ENCODE measurements around the gene PSEN2.

Gene PSEN2

GRCh38 chr1:226892524-226892875 is 22.1 kb downstream of the PSEN2 start:
- ChIA-PET POLR2A (no interaction called here), CTCF (no interaction called here)
- DNase-seq (ENCODE audit: extremely low spot score): no peak
- TF ChIP-seq PKNOX1 (IDR thresholded peaks at IDR 0.05): no peak
- TF ChIP-seq ARNT (IDR thresholded peaks at IDR 0.05): no peak
- TF ChIP-seq LEF1 (IDR thresholded peaks at IDR 0.05; ENCODE audit: borderline replicate concordance): no peak
- no peak for TF ChIP-seq NFRKB (IDR thresholded peaks at IDR 0.05)
- no peak for TF ChIP-seq SP1 (IDR thresholded peaks at IDR 0.05)
- no peak for TF ChIP-seq HDGF (IDR thresholded peaks at IDR 0.05; ENCODE audit: borderline replicate concordance)
- no peak for TF ChIP-seq FOXK2 (IDR thresholded peaks at IDR 0.05)
- no peak for TF ChIP-seq ZNF384 (IDR thresholded peaks at IDR 0.05)
- no peak for TF ChIP-seq BHLHE40 (IDR thresholded peaks at IDR 0.05; ENCODE audit: borderline replicate concordance)
- TF ChIP-seq FOXA1 (IDR thresholded peaks at IDR 0.05): no peak
- no peak for TF ChIP-seq TARDBP (IDR thresholded peaks at IDR 0.05)
- no peak for TF ChIP-seq CTBP1 (IDR thresholded peaks at IDR 0.05; ENCODE audit: borderline replicate concordance)
- TF ChIP-seq L3MBTL2 (conservative IDR thresholded peaks at IDR 0.05): no peak
- TF ChIP-seq FOXM1 (IDR thresholded peaks at IDR 0.05; ENCODE audit: borderline replicate concordance): no peak
- TF ChIP-seq SUZ12 (IDR thresholded peaks at IDR 0.05): no peak
- no peak for TF ChIP-seq ELF4 (IDR thresholded peaks at IDR 0.05)

- no peak for TF ChIP-seq SP1 (IDR thresholded peaks at IDR 0.05)
- TF ChIP-seq ZNF384 (IDR thresholded peaks at IDR 0.05): no peak
- no peak for TF ChIP-seq LEF1 (IDR thresholded peaks at IDR 0.05; ENCODE audit: borderline replicate concordance)
- no peak for TF ChIP-seq TARDBP (IDR thresholded peaks at IDR 0.05)
- POLR2A ChIA-PET: no interaction called here
- no peak for DNase-seq (ENCODE audit: extremely low spot score)
- CTCF ChIA-PET: interaction anchor here (1.0 kb wide), 1 partner anchor 16 kb away, joined by 3 read pairs; no protein-coding TSS in a partner anchor
Observed at GRCh38 chr1:226893936-226894335, 23.5 kb downstream of the PSEN2 start.

- DNase-seq (ENCODE audit: extremely low spot score): no peak
- CTCF ChIA-PET: no interaction called here
- no peak for TF ChIP-seq SUZ12 (IDR thresholded peaks at IDR 0.05)
- TF ChIP-seq L3MBTL2 (conservative IDR thresholded peaks at IDR 0.05): no peak
- TF ChIP-seq FOXA1 (IDR thresholded peaks at IDR 0.05): no peak
- no peak for TF ChIP-seq CTBP1 (IDR thresholded peaks at IDR 0.05; ENCODE audit: borderline replicate concordance)
- TF ChIP-seq SP1 (IDR thresholded peaks at IDR 0.05): no peak
- TF ChIP-seq TARDBP (IDR thresholded peaks at IDR 0.05): no peak
- TF ChIP-seq BHLHE40 (IDR thresholded peaks at IDR 0.05; ENCODE audit: borderline replicate concordance): no peak
- TF ChIP-seq FOXM1 (IDR thresholded peaks at IDR 0.05; ENCODE audit: borderline replicate concordance): no peak
- TF ChIP-seq ELF4 (IDR thresholded peaks at IDR 0.05): no peak
- no peak for TF ChIP-seq ARNT (IDR thresholded peaks at IDR 0.05)
- no peak for TF ChIP-seq FOXK2 (IDR thresholded peaks at IDR 0.05)
- TF ChIP-seq HDGF (IDR thresholded peaks at IDR 0.05; ENCODE audit: borderline replicate concordance): no peak
- TF ChIP-seq ZNF384 (IDR thresholded peaks at IDR 0.05): no peak
- TF ChIP-seq PKNOX1 (IDR thresholded peaks at IDR 0.05): no peak
- no peak for TF ChIP-seq NFRKB (IDR thresholded peaks at IDR 0.05)
- TF ChIP-seq LEF1 (IDR thresholded peaks at IDR 0.05; ENCODE audit: borderline replicate concordance): no peak
- POLR2A ChIA-PET: no interaction called here
Observed at GRCh38 chr1:226894826-226895225, 24.4 kb downstream of the PSEN2 start.

GRCh38 chr1:226895644-226896043 is 25.2 kb downstream of the PSEN2 start:
- no peak for TF ChIP-seq ZNF384 (IDR thresholded peaks at IDR 0.05)
- no peak for TF ChIP-seq FOXM1 (IDR thresholded peaks at IDR 0.05; ENCODE audit: borderline replicate concordance)
- no peak for TF ChIP-seq HDGF (IDR thresholded peaks at IDR 0.05; ENCODE audit: borderline replicate concordance)
- no peak for TF ChIP-seq L3MBTL2 (conservative IDR thresholded peaks at IDR 0.05)
- TF ChIP-seq BHLHE40 (IDR thresholded peaks at IDR 0.05; ENCODE audit: borderline replicate concordance): no peak
- TF ChIP-seq SUZ12 (IDR thresholded peaks at IDR 0.05): no peak
- TF ChIP-seq ELF4 (IDR thresholded peaks at IDR 0.05): no peak
- no peak for TF ChIP-seq NFRKB (IDR thresholded peaks at IDR 0.05)
- TF ChIP-seq TARDBP (IDR thresholded peaks at IDR 0.05): no peak
- TF ChIP-seq FOXK2 (IDR thresholded peaks at IDR 0.05): no peak
- no peak for TF ChIP-seq ARNT (IDR thresholded peaks at IDR 0.05)
- TF ChIP-seq CTBP1 (IDR thresholded peaks at IDR 0.05; ENCODE audit: borderline replicate concordance): no peak
- no peak for TF ChIP-seq LEF1 (IDR thresholded peaks at IDR 0.05; ENCODE audit: borderline replicate concordance)
- no peak for TF ChIP-seq PKNOX1 (IDR thresholded peaks at IDR 0.05)
- no peak for TF ChIP-seq FOXA1 (IDR thresholded peaks at IDR 0.05)
- ChIA-PET CTCF (no interaction called here), POLR2A (interaction anchor here (1.1 kb wide), 1 partner anchor 17 kb away, joined by 3 read pairs; no protein-coding TSS in a partner anchor)
- no peak for DNase-seq (ENCODE audit: extremely low spot score)

- DNase-seq (ENCODE audit: extremely low spot score): no peak
- TF ChIP-seq NFRKB (IDR thresholded peaks at IDR 0.05) (no peak), SP1 (IDR thresholded peaks at IDR 0.05) (no peak), SUZ12 (IDR thresholded peaks at IDR 0.05) (no peak), TARDBP (IDR thresholded peaks at IDR 0.05) (no peak), HDGF (IDR thresholded peaks at IDR 0.05; ENCODE audit: borderline replicate concordance) (no peak), CTBP1 (IDR thresholded peaks at IDR 0.05; ENCODE audit: borderline replicate concordance) (no peak), ELF4 (IDR thresholded peaks at IDR 0.05) (no peak), BHLHE40 (IDR thresholded peaks at IDR 0.05; ENCODE audit: borderline replicate concordance) (no peak), FOXA1 (IDR thresholded peaks at IDR 0.05) (no peak)
- POLR2A ChIA-PET: no interaction called here
- CTCF ChIA-PET: no interaction called here
Observed at GRCh38 chr1:226898246-226898645, 27.8 kb downstream of the PSEN2 start.

- ChIA-PET CTCF (no interaction called here), POLR2A (no interaction called here)
- TF ChIP-seq FOXM1 (IDR thresholded peaks at IDR 0.05; ENCODE audit: borderline replicate concordance) (no peak), CTBP1 (IDR thresholded peaks at IDR 0.05; ENCODE audit: borderline replicate concordance) (no peak), ELF4 (IDR thresholded peaks at IDR 0.05) (no peak), L3MBTL2 (conservative IDR thresholded peaks at IDR 0.05) (no peak), SP1 (IDR thresholded peaks at IDR 0.05) (no peak), NFRKB (IDR thresholded peaks at IDR 0.05) (no peak), FOXK2 (IDR thresholded peaks at IDR 0.05) (no peak), TARDBP (IDR thresholded peaks at IDR 0.05) (no peak), HDGF (IDR thresholded peaks at IDR 0.05; ENCODE audit: borderline replicate concordance) (no peak), FOXA1 (IDR thresholded peaks at IDR 0.05) (no peak), ZNF384 (IDR thresholded peaks at IDR 0.05) (no peak), ARNT (IDR thresholded peaks at IDR 0.05) (no peak), BHLHE40 (IDR thresholded peaks at IDR 0.05; ENCODE audit: borderline replicate concordance) (no peak), LEF1 (IDR thresholded peaks at IDR 0.05; ENCODE audit: borderline replicate concordance) (no peak), SUZ12 (IDR thresholded peaks at IDR 0.05) (no peak), PKNOX1 (IDR thresholded peaks at IDR 0.05) (no peak)
- no peak for DNase-seq (ENCODE audit: extremely low spot score)
Observed at GRCh38 chr1:226901421-226901820, 31.0 kb downstream of the PSEN2 start.
